RWPE1 (cell line): ENCODE results near the gene GNRH2.

Experiments
- CTCF ChIA-PET: fragments of 350-600 bp; sonication (Branson Sonifier 250); formaldehyde crosslinking; extraction: SDS; loops from one replicate; lab custom pipeline; 2021; lab: Yijun Ruan, JAX
- POLR2A ChIA-PET: fragments of 400-600 bp; formaldehyde crosslinking; extraction: SDS; loops from one replicate; lab custom pipeline; 2020; ENCODE audit warnings: antibody characterized with exemption; ENCODE audit not compliant: low non-redundant PET; lab: Yijun Ruan, JAX
- DNase-seq: peaks from one replicate; pipeline ENCODE4 v3.0.0; 2012; ENCODE audit warnings: low spot score
- H3K27ac ChIP-seq: fragments of 450-650 bp; 2 replicates; pipeline ENCODE4 v1.5.1; 2017
- TF ChIP-seq, protein P1 (sequence below): fragments of 450-650 bp; conservative IDR thresholded peaks from 2 replicates; pipeline ENCODE4 v1.5.1; 2017; ENCODE audit warnings: low read depth, mild to moderate bottlenecking

The GNRH2 gene

DNA sequence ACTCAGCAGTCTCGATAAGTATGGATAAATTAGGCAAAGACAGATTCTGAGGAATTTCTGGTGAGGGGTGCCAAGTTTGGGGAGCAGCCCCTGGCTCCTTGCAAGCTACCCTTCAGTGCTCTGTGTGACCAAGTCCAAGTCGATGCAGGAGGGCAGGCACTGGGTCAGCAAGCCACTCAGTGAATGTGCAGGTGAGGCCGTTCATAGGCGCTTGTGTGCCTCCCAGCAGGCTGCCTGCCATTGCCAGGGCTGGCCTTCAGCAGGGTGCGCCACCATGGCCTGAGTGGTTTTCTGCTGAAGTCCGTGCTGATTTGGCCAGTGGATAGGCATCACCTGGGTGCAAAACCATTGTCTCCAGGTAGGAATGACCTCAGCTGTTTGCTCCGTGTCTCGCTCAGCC, 3.3 kb upstream of the GNRH2 start:
- no peak for DNase-seq
- ChIA-PET POLR2A (no interaction called here), CTCF (no interaction called here)
- H3K27ac ChIP-seq = peak overlapping the region; percentile 17
- TF ChIP-seq, protein P1, sequence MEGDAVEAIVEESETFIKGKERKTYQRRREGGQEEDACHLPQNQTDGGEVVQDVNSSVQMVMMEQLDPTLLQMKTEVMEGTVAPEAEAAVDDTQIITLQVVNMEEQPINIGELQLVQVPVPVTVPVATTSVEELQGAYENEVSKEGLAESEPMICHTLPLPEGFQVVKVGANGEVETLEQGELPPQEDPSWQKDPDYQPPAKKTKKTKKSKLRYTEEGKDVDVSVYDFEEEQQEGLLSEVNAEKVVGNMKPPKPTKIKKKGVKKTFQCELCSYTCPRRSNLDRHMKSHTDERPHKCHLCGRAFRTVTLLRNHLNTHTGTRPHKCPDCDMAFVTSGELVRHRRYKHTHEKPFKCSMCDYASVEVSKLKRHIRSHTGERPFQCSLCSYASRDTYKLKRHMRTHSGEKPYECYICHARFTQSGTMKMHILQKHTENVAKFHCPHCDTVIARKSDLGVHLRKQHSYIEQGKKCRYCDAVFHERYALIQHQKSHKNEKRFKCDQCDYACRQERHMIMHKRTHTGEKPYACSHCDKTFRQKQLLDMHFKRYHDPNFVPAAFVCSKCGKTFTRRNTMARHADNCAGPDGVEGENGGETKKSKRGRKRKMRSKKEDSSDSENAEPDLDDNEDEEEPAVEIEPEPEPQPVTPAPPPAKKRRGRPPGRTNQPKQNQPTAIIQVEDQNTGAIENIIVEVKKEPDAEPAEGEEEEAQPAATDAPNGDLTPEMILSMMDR = no peak

DNA sequence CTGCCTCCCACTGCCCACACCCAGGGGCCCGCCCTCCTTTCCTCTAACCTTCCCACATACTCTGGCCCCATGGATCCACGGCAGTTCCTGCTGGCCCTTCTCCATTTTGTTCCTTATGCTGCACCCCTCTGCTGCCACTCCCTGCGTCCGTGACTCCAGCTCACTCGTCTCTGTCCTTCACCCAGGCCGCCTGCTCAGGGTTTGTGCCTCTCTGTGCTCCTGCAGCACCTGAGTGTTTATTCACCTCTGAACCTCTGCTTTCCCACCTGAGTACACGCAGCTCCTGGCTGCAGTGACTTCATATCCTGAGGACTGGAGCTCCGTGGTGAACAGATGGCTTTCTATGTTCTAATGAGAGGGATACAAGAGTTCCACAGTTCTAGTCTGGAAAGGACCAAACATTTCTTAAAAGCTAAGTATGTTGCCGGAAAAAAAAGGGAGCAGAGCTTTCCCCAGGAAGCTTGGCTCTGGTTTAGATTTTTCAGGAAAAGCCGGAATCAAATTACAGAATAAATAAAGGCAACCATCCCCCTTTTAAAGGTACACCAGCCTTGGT, 1.5 kb upstream of the GNRH2 start:
- H3K27ac ChIP-seq = peak overlapping the region; percentile 70
- TF ChIP-seq, protein P1 = no peak
- ChIA-PET POLR2A (interaction anchor here (0.6 kb wide), 1 partner anchor 44 kb away, joined by 6 read pairs; no protein-coding TSS in a partner anchor), CTCF (interaction anchor here (0.7 kb wide), 1 partner anchor 169 kb away, joined by 3 read pairs; no protein-coding TSS in a partner anchor)
- no peak for DNase-seq

DNA sequence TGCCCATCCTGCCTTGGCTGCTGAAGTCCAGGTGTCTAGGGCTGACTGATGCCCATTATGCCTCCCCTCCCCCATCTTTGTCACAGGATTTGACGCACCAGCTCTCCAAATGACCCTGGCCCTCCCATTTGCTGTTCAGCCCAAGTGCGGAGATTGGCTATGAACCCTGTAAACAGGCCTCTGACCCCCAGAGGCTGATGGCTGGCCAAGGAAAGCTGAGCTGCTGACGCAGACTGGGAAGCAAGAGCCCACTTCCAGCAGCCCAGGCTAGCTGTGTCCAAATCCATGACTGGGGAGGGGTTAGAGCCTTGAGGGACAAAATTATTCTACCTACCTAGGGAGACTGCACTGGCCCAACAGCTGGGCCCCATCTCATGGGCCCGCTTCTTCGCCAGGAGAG, 797 bp upstream of the GNRH2 start:
- ChIA-PET POLR2A (no interaction called here), CTCF (interaction anchor here (0.5 kb wide), 1 partner anchor 172 kb away, joined by 3 read pairs; no protein-coding TSS in a partner anchor)
- TF ChIP-seq, protein P1 = no peak
- no peak for DNase-seq
- H3K27ac ChIP-seq = peak overlapping the region; percentile 45

DNA sequence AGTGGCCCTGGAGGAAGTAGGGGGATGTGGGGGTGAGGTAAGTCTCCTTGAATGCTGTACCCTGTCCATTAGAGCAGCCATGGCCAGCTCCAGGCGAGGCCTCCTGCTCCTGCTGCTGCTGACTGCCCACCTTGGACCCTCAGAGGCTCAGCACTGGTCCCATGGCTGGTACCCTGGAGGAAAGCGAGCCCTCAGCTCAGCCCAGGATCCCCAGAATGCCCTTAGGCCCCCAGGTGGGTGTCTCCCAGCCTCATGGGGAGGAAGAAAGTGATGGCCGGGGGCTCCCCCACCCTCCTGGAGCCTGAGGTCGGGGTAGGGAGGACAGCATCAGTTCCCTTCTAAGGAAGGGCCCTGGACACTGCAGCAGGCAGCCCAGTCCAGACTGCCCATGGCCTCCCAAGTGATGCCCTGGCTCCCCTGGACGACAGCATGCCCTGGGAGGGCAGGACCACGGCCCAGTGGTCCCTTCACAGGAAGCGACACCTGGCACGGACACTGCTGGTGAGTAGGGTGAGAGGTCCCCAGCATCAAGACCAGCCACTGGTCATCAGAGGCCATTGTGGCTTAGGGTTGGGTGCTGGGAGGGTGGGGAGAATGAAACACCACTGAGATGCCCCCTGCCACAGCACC, 1.0 kb downstream of the GNRH2 start:
- peak overlapping the region; percentile 80 for H3K27ac ChIP-seq
- no peak for DNase-seq
- ChIA-PET CTCF (interaction anchor here (0.7 kb wide), 1 partner anchor 228 kb away, joined by 3 read pairs; no protein-coding TSS in a partner anchor), POLR2A (no interaction called here)
- TF ChIP-seq, protein P1 = no peak

DNA sequence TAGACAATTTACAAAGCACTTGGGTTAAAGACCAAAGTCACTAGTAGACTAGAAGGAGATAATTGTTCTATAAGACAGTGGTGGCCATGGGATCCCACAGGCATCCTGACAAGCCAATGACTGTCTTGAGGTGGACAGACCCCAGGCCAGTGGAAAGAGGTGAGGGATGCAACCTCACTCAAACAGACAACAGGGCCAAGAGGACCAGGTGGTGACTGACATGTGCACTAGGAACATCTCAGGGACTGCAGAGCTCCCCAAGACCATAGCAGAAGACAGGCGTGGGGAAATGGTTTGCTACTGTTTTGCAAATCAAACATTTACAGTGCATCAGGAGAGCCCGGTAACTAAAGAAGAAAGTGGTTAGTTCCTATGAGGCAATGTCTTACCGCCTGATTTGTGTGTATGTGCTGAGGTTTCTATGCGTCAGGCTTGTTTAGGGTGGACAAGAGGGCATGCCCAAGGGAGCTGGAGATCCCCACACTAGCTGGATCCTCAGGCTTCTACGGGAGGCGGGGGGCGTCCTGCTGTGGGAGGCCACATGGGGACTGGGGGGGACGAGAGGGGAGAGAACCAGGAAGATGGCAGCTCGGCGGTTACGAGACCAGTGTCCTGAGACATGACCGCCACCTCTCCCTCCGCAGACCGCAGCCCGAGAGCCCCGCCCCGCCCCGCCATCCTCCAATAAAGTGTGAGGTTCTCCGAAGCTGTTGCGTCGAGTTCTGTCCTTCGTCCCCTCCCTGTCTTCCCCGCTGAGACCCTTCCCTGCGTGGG, 1.8 kb downstream of the GNRH2 start:
- ChIA-PET POLR2A (interaction anchor here (0.6 to 1.2 kb wide), 2 partner anchors 15 to 232 kb away, joined by 3 to 4 read pairs; no protein-coding TSS in a partner anchor), CTCF (no interaction called here)
- DNase-seq = peak; percentile 68
- TF ChIP-seq, protein P1 = no peak
- H3K27ac ChIP-seq = peak overlapping the region; percentile 80
